ENCODE measurements around the gene NPL. TPM values are rescaled to one million over a fixed set of nuclear protein-coding genes. Genes with fewer than 3 reads are reported as not detected.

Gene NPL
- total RNA-seq, 2 donors from 2014 or later: 2.2 to 6.8 TPM

- H3K27ac ChIP-seq: no peak overlapping the region
- no peak overlapping the region for H3K4me3 ChIP-seq
- H3K27me3 ChIP-seq (replicated peaks; ENCODE audit: insufficient read depth): no peaks in the 10 kb centered on the region
- WGBS: 98% methylated on average over 2 of the region's 2 CpGs
- intact Hi-C loops (cut with DNase I): no loop called here
- no peaks in the 10 kb centered on the region for H3K36me3 ChIP-seq
- H3K4me1 ChIP-seq (replicated peaks): no peaks in the 10 kb centered on the region
- no peaks in the 10 kb centered on the region for H3K9me3 ChIP-seq
- TF ChIP-seq CTCF (IDR thresholded peaks at IDR 0.05) (no peak), POLR2A (IDR thresholded peaks at IDR 0.05) (no peak), POLR2AphosphoS5 (IDR thresholded peaks at IDR 0.05) (no peak)
- DNase-seq (ENCODE audit: low spot score): no peak
Measured at GRCh38 chr1:182766050-182766449, 23.5 kb upstream of the NPL start.

DNA sequence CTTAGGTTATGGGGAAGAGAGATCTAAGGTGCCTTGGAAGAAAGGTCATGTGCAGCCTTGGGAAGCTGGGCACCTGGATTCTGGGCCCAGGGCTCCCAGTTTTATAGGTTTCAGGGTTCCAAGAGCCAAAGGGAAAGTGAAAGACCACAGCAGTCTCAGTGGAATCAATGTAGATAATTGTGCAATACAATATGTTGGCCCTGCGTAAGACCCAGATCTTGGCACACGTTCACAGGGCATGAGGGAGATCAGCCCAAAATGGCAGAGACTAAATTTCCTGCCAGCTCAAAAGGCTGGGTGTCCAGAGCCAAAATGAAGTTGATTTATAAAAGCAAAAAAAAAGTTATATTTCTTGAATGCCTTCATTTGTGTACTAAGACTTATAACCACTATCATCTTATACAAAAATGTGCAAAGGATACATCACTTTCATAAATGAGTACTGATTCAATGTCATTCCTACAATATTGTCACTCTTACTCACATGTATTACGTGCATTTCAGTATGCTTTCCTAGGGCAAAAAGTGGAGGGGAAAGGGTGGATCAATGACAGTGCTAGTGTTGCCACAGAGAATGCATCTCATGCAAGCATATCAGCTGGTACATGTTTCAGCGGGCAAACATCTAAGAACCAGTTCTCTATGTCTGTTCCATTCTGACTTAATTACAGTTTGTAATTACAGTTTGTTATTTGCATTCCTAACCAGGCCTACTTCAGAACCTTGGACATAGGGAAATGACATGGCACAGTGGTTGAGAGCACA is 22.5 kb upstream of the NPL start:
- Histone ChIP-seq H3K9me3 (no peaks in the 10 kb centered on the region), H3K27ac (no peak overlapping the region), H3K36me3 (no peaks in the 10 kb centered on the region), H3K27me3 (replicated peaks; ENCODE audit: insufficient read depth) (no peaks in the 10 kb centered on the region), H3K4me3 (no peak overlapping the region), H3K4me1 (replicated peaks) (no peaks in the 10 kb centered on the region)
- no peak for DNase-seq (ENCODE audit: low spot score)
- 92% methylated on average over 4 of the region's 4 CpGs for WGBS
- intact Hi-C loops (cut with DNase I): no loop called here
- TF ChIP-seq POLR2A (IDR thresholded peaks at IDR 0.05): no peak
- TF ChIP-seq CTCF (IDR thresholded peaks at IDR 0.05): no peak
- no peak for TF ChIP-seq POLR2AphosphoS5 (IDR thresholded peaks at IDR 0.05)

DNA sequence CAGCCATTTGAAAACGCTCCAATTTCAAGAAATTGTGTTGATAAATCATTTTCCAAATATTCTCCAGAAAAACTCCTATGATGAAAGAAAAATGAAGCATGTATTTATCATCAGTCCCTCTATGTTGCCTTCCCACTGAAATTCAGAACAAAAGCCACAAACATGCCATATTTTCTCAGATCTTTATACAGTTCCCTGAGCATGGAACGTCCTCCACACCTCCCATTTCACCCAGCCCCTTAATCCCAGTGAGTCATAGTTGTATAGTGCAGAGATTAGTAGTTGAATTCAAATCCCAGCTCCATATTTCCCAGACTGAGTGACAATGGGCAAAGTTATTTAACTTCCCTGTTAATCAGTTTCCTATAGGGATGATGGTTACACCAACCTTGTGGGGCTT is 20.6 kb upstream of the NPL start:
- no peak for DNase-seq (ENCODE audit: low spot score)
- TF ChIP-seq CTCF (IDR thresholded peaks at IDR 0.05) (no peak), POLR2AphosphoS5 (IDR thresholded peaks at IDR 0.05) (no peak), POLR2A (IDR thresholded peaks at IDR 0.05) (no peak)
- no peaks in the 10 kb centered on the region for H3K36me3 ChIP-seq

DNA sequence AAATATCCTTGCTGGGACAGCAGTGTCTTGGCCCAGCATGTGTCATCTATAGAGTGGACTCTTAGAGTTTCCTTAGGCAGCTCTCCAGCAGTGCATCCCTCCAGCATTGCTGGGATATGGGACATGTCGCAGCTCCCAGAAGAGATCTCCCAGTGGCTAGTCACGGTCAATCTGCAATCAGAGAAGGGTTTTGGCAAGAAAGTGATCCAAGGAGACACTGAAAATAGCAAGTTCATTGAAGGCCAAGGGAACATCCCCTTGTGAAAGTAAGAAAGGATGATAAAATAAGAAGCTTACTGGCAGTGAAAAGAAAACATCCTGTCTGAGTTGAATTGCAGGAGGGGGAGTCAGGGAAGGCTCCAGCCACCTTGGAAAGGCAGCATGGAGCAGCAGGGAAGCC is 19.3 kb upstream of the NPL start:
- H3K27me3 ChIP-seq (replicated peaks; ENCODE audit: insufficient read depth): no peaks in the 10 kb centered on the region
- H3K4me3 ChIP-seq: no peak overlapping the region
- 43% methylated on average over 2 of the region's 2 CpGs for WGBS
- DNase-seq (ENCODE audit: low spot score): no peak
- H3K9me3 ChIP-seq: no peaks in the 10 kb centered on the region
- no peaks in the 10 kb centered on the region for H3K4me1 ChIP-seq (replicated peaks)
- TF ChIP-seq CTCF (IDR thresholded peaks at IDR 0.05) (no peak), POLR2A (IDR thresholded peaks at IDR 0.05) (no peak), POLR2AphosphoS5 (IDR thresholded peaks at IDR 0.05) (no peak)
- no peak overlapping the region for H3K27ac ChIP-seq
- H3K36me3 ChIP-seq: no peaks in the 10 kb centered on the region
- intact Hi-C loops (cut with DNase I): no loop called here

More for the DNA sequence above, 20.6 kb upstream of the NPL start:
- WGBS: 68% methylated on average over 2 of the region's 2 CpGs
- no peak overlapping the region for H3K4me3 ChIP-seq
- intact Hi-C loops (cut with DNase I): no loop called here
- H3K27me3 ChIP-seq (replicated peaks; ENCODE audit: insufficient read depth): no peaks in the 10 kb centered on the region
- no peaks in the 10 kb centered on the region for H3K9me3 ChIP-seq
- H3K4me1 ChIP-seq (replicated peaks): no peaks in the 10 kb centered on the region
- H3K27ac ChIP-seq: no peak overlapping the region
